ENCODE measurements around the gene PPP1R12C. TPM values are rescaled to one million over a fixed set of nuclear protein-coding genes. Genes with fewer than 3 reads are reported as not detected.

PPP1R12C gene
- total RNA-seq, 1 experiment from 2014 or later = 79.9 TPM

DNA sequence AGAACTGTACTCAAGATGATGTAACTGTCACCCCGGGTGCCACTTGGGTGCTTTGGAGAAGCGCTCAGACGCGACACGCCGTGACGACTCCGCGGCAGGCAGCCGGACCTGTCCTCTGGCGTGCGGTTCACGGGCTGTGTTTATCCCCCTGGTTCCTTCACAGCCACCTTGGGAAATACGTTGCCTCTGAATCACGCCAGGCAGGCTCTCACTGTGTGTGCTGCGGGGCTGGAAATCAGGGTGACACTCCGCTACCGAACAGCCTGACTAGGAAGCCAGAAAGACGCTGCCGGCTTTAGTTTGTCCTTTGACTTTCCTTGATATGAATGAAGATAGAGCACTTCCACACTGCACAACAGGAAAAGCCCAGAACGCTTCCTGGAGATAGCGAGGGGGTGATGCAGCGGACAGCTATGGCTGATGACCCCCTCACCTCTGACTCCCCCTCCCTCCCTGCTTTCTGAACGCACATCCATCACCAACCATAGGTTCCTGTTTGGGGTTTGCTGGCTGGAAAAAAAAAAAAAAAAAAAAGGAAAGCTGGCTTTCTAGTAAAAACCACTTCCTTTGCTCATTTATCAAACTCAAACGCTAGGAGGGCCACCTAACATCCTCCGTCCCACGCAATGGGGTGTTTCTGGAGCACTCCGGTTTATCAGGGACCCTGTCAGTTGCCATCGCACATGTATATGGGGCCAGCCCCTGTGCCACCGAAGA lies 75.7 kb downstream of the PPP1R12C start:
- Histone ChIP-seq H2BK5ac (ENCODE audit: insufficient read length, low read length) (no peak overlapping the region), H3K4me1 (ENCODE audit: insufficient read depth, low read length) (no peaks in the 10 kb centered on the region), H2BK12ac (ENCODE audit: insufficient read length, low read depth, low read length) (no peak overlapping the region), H4K5ac (ENCODE audit: insufficient read length, low read depth, low read length) (no peak overlapping the region), H2AFZ (ENCODE audit: low read length) (no peak overlapping the region), H4K8ac (replicated peaks; ENCODE audit: insufficient read length, low read depth, low read length) (no peak overlapping the region), H3K9me3 (ENCODE audit: control insufficient read depth, low read depth, low read length) (no peaks in the 10 kb centered on the region), H3K4ac (ENCODE audit: low read depth, low read length) (no peak overlapping the region), H4K20me1 (ENCODE audit: control insufficient read depth, insufficient read depth, insufficient read length) (no peaks in the 10 kb centered on the region), H3K23ac (ENCODE audit: insufficient read length, low read depth, low read length) (no peak overlapping the region), H3K23me2 (ENCODE audit: insufficient read length, low read depth, low read length, poor library complexity, severe bottlenecking) (no peaks in the 10 kb centered on the region), H3K9ac (ENCODE audit: extremely low read depth, insufficient read length, low read length) (no peak overlapping the region), H3K79me1 (ENCODE audit: insufficient read depth, low read depth, low read length, poor library complexity, severe bottlenecking) (no peaks in the 10 kb centered on the region), H3K4me2 (ENCODE audit: insufficient read depth, insufficient read length, low read length) (no peak overlapping the region), H2BK20ac (ENCODE audit: low read depth, low read length, poor library complexity, severe bottlenecking) (no peak overlapping the region), H3K18ac (ENCODE audit: insufficient read length, low read depth, low read length) (no peak overlapping the region), H3K27ac (ENCODE audit: insufficient read length, low read depth, low read length) (no peak overlapping the region), H2AK5ac (ENCODE audit: insufficient read length, low read length) (no peak overlapping the region), H2BK15ac (ENCODE audit: low read depth, low read length) (no peak overlapping the region), H3K56ac (ENCODE audit: insufficient read length, low read depth, low read length) (no peak overlapping the region), H3K79me2 (ENCODE audit: insufficient read depth, low read length) (no peaks in the 10 kb centered on the region), H3K14ac (ENCODE audit: insufficient read depth, low read length) (no peak overlapping the region), H2BK120ac (ENCODE audit: low read depth, low read length, poor library complexity, severe bottlenecking) (no peak overlapping the region), H3T11ph (ENCODE audit: low read length) (no peak overlapping the region), H3K27me3 (ENCODE audit: insufficient read depth, low read length) (no peaks in the 10 kb centered on the region), H4K91ac (ENCODE audit: insufficient read length, low read depth, low read length) (no peak overlapping the region)
- H3K27ac Mint-ChIP-seq = no peak overlapping the region; a peak in 1 of 7 replicates
- no peak overlapping the region for H3K4me3 Mint-ChIP-seq
- peaks cover 16 to 42% (median 17%) of the 10 kb centered on the region in 3 experiments; a peak in 6 of 7 replicates for H3K36me3 Mint-ChIP-seq (ENCODE audit: insufficient read depth in 1 of 3, low read depth in 3 of 3)
- no peak for TF ChIP-seq CTCF (conservative IDR thresholded peaks at IDR 0.05)
- no CpG with 5 or more reads among the region's 30 CpGs for WGBS (ENCODE audit: extremely low coverage, insufficient read length, low lambda C conversion rate)
- no peak for DNase-seq
- H3K27me3 Mint-ChIP-seq (ENCODE audit: low read depth) = no peaks in the 10 kb centered on the region
- no peaks in the 10 kb centered on the region for H3K9me3 Mint-ChIP-seq
- H3K4me1 Mint-ChIP-seq = no peaks in the 10 kb centered on the region

Data from H9 (cell line).